ENCODE data around the gene ATP6V1B1.

- TF ChIP-seq CTCF (optimal IDR thresholded peaks at IDR 0.05 in 1 of 3, IDR thresholded peaks at IDR 0.05 in 1 of 3, conservative IDR thresholded peaks at IDR 0.05 in 1 of 3; ENCODE audit: extremely low read depth in 1 of 3, insufficient read depth in 2 of 3, low read length in 3 of 3), result no peak
- TF ChIP-seq EZH2 (IDR thresholded peaks at IDR 0.05; ENCODE audit: low read length), result no peak
Observed at GRCh38 chr2:70981866-70982810, 46.4 kb downstream of the ATP6V1B1 start.

Measured in keratinocyte (primary cell).